Endodermal cell (in vitro differentiated cells): Measurements from ENCODE around the gene CDH23. TPM values are rescaled to one million over a fixed set of nuclear protein-coding genes. Genes with fewer than 3 reads are reported as not detected.

Experiments used
- DNase-seq: peaks from one replicate; pipeline ENCODE4 v3.0.0-alpha.2; 2017
- H3K27ac ChIP-seq: 2 replicates; pipeline ENCODE4 v1.5.1; 2013; ENCODE audit warnings: mild to moderate bottlenecking, low read depth, low read length, moderate library complexity
- H3K27me3 ChIP-seq: 2 replicates; pipeline ENCODE4 v1.6.1; 2013; ENCODE audit warnings: mild to moderate bottlenecking, low read length, moderate library complexity; ENCODE audit not compliant: insufficient read depth, control insufficient read depth, poor library complexity, severe bottlenecking
- H3K36me3 ChIP-seq: 2 replicates; pipeline ENCODE4 v1.7.0; 2013; ENCODE audit warnings: mild to moderate bottlenecking, low read length, moderate library complexity; ENCODE audit not compliant: control insufficient read depth, insufficient read depth
- H3K4me1 ChIP-seq: one replicate; pipeline ENCODE4 v1.7.0; 2013; ENCODE audit warnings: low read length; ENCODE audit not compliant: control insufficient read depth, insufficient read depth
- H3K4me3 ChIP-seq: 2 replicates; pipeline ENCODE4 v1.5.1; 2013; ENCODE audit warnings: mild to moderate bottlenecking, low read length, moderate library complexity
- H3K9ac ChIP-seq: 2 replicates; pipeline ENCODE4 v1.6.1; 2013; ENCODE audit warnings: mild to moderate bottlenecking, low read length, moderate library complexity; ENCODE audit not compliant: poor library complexity, severe bottlenecking; ENCODE audit errors: extremely low read depth
- H3K9me3 ChIP-seq: 2 replicates; pipeline ENCODE4 v1.6.1; 2013; ENCODE audit warnings: mild to moderate bottlenecking, low read length, moderate library complexity; ENCODE audit not compliant: control insufficient read depth
- H3K27ac Mint-ChIP-seq: 2 replicates; pipeline ENCODE4 v1.8.0; 2020; ENCODE audit warnings: mixed read lengths
- H3K27me3 Mint-ChIP-seq: 2 replicates; pipeline ENCODE4 v1.8.0; 2021; ENCODE audit warnings: mild to moderate bottlenecking, mixed read lengths; ENCODE audit not compliant: insufficient read depth
- H3K36me3 Mint-ChIP-seq: 2 replicates; pipeline ENCODE4 v1.8.0; 2020; ENCODE audit warnings: low read depth, mixed read lengths
- H3K4me1 Mint-ChIP-seq: 2 replicates; pipeline ENCODE4 v1.8.0; 2020; ENCODE audit warnings: mixed read lengths
- H3K4me3 Mint-ChIP-seq: 2 replicates; pipeline ENCODE4 v1.8.0; 2020; ENCODE audit warnings: mild to moderate bottlenecking, moderate library complexity, mixed read lengths
- H3K9me3 Mint-ChIP-seq: 2 replicates; pipeline ENCODE4 v1.8.0; 2020; ENCODE audit warnings: mild to moderate bottlenecking, mixed read lengths
- WGBS, 2 experiments: methylation state at CpG; one replicate each; pipeline versions ENCODE4 v1.1.5 to v1.1.7; 2013; ENCODE audit warnings: missing lambda C conversion rate in 2 of 2, mixed read lengths in 1 of 2; ENCODE audit not compliant: insufficient coverage in 1 of 2, insufficient read length in 1 of 2; 5-methylcytosine and 5-hydroxymethylcytosine counted together
- total RNA-seq, 2 donors: library from RNA; stranded (reverse); fragmentation: NEBNext Ultra II Directional in 1 of 2; extraction: Animal tissue kit (Norgen Biotek cat#: 25700) in 1 of 2; gene quantifications; 2 replicates in 1 of 2; 3 replicates in 1 of 2; pipeline ENCODE4 v1.2.1, GENCODE V29; 2021
- TF ChIP-seq, protein P1 (sequence below): fragments of 200-600 bp; sonication (generic); conservative IDR thresholded peaks from 2 replicates; pipeline ENCODE4 v1.5.0; 2021; ENCODE audit warnings: antibody characterized with exemption, mild to moderate bottlenecking

CDH23 gene
- total RNA-seq, 2 donors from 2014 or later: 2.1 to 4.2 TPM

DNA sequence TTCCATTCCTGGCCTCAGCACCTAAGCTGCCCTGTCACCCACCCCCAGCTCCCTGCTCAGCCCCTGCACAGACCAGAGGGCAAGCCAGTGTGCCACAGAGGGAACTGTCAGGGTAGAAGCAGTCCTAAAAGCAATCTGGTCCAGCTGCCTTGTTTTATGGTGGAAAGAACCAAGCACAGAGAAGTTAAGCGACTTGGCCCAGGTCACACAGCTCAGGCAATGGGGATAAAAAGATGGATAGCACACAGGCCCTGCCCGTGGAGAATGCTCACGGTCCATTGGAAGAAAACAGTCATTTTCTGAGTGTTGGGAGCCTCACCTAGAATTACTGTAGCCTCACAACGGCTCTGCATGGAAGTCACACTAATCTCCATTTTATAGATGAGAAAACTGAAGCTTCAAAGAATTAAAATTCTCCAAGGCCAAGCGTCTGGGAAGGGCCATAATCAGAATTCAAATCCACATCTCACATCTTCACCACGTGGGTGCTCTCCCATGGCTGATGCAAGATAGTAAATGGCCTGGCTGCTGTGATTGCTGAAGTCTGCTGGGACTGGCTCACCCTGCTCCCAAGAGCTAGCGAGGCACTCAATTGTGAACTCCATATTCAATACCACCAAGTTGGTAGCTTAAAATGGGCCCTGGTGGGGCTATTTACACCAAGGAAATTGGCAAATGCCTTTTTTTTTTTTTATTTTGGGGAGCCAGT lies 296.0 kb downstream of the CDH23 start:
- H3K4me3 ChIP-seq: no peak overlapping the region
- Mint-ChIP-seq H3K4me3 (no peak overlapping the region), H3K36me3 (peaks cover 4% of the 10 kb centered on the region), H3K27ac (no peak overlapping the region), H3K4me1 (peaks cover 1% of the 10 kb centered on the region), H3K9me3 (peaks cover 8% of the 10 kb centered on the region), H3K27me3 (no peaks in the 10 kb centered on the region)
- no peaks in the 10 kb centered on the region for H3K9me3 ChIP-seq
- H3K27ac ChIP-seq: no peak overlapping the region
- H3K36me3 ChIP-seq: no peaks in the 10 kb centered on the region
- DNase-seq: no peak
- H3K4me1 ChIP-seq: no peaks in the 10 kb centered on the region
- no peak overlapping the region for H3K9ac ChIP-seq
- no peaks in the 10 kb centered on the region for H3K27me3 ChIP-seq
- WGBS, 2 experiments: 79 to 81% methylated on average over 5 to 7 of the region's 7 CpGs
- TF ChIP-seq, protein P1, sequence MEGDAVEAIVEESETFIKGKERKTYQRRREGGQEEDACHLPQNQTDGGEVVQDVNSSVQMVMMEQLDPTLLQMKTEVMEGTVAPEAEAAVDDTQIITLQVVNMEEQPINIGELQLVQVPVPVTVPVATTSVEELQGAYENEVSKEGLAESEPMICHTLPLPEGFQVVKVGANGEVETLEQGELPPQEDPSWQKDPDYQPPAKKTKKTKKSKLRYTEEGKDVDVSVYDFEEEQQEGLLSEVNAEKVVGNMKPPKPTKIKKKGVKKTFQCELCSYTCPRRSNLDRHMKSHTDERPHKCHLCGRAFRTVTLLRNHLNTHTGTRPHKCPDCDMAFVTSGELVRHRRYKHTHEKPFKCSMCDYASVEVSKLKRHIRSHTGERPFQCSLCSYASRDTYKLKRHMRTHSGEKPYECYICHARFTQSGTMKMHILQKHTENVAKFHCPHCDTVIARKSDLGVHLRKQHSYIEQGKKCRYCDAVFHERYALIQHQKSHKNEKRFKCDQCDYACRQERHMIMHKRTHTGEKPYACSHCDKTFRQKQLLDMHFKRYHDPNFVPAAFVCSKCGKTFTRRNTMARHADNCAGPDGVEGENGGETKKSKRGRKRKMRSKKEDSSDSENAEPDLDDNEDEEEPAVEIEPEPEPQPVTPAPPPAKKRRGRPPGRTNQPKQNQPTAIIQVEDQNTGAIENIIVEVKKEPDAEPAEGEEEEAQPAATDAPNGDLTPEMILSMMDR: no peak

DNA sequence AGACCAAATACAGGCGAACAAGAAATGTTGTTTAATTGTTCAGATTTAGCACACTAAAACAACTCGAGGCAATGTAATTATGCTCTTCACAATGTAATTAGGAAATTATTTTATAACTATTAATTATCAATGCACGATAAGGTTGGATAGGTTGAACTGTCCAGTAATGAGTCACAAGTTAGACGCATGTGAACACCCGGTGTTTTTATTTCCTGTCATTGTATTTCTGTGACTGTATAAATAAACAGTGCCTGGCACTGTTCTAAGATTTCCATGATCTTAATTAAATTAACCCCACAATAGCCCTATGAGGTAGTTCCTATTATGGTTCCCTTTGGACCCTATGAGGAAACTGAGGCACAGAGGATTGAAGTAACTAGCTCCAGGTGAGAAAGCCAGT lies 296.7 kb downstream of the CDH23 start:
- 97 to 100% methylated on average over 1 to 4 of the region's 5 CpGs for WGBS, 2 experiments
- DNase-seq: no peak
- TF ChIP-seq, protein P1: no peak
- no peak overlapping the region for H3K27ac ChIP-seq
- H3K4me1 Mint-ChIP-seq: peaks cover 1% of the 10 kb centered on the region
- H3K9ac ChIP-seq: no peak overlapping the region
- no peak overlapping the region for H3K4me3 Mint-ChIP-seq
- no peaks in the 10 kb centered on the region for H3K27me3 Mint-ChIP-seq
- H3K9me3 ChIP-seq: no peaks in the 10 kb centered on the region
- no peaks in the 10 kb centered on the region for H3K27me3 ChIP-seq
- H3K4me1 ChIP-seq: no peaks in the 10 kb centered on the region
- no peaks in the 10 kb centered on the region for H3K36me3 ChIP-seq
- no peak overlapping the region for H3K27ac Mint-ChIP-seq
- peaks cover 2% of the 10 kb centered on the region for H3K9me3 Mint-ChIP-seq
- H3K4me3 ChIP-seq: no peak overlapping the region
- no peaks in the 10 kb centered on the region for H3K36me3 Mint-ChIP-seq

DNA sequence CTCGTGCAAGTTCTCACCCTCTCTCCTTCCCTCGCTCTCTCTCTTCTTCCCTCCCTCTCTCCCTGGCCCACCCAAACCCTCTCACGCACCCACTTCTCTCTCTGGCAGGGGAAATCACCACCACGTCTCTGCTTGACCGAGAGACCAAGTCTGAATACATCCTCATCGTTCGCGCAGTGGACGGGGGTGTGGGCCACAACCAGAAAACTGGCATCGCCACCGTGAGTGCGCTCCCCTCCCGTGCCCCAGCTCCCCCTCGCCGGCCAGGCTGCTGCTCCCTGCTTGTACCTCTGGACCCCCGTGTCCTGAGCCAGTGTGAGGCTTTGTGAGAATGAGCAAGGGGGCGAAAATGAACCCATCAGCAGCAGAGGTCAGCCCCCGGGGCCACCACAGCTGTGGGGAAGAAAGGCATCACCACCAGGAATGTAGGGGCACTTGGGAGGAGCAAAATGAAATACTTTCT lies 297.4 kb downstream of the CDH23 start:
- Mint-ChIP-seq H3K36me3 (no peaks in the 10 kb centered on the region), H3K9me3 (peaks cover 1% of the 10 kb centered on the region), H3K27ac (no peak overlapping the region), H3K4me3 (no peak overlapping the region), H3K27me3 (no peaks in the 10 kb centered on the region), H3K4me1 (peaks cover 1% of the 10 kb centered on the region)
- Histone ChIP-seq H3K36me3 (no peaks in the 10 kb centered on the region), H3K9ac (no peak overlapping the region), H3K27ac (no peak overlapping the region), H3K4me1 (no peaks in the 10 kb centered on the region), H3K4me3 (no peak overlapping the region), H3K27me3 (no peaks in the 10 kb centered on the region), H3K9me3 (no peaks in the 10 kb centered on the region)
- DNase-seq: no peak
- TF ChIP-seq, protein P1: no peak
- WGBS, 2 experiments: 84% methylated on average over 13 to 18 of the region's 18 CpGs
